ENCODE results near the gene TFRC. TPM values are rescaled to one million over a fixed set of nuclear protein-coding genes. Genes with fewer than 3 reads are reported as not detected.

Gene TFRC
- total and polyA plus RNA-seq, 4 donors: 19.1 to 1,250 (median 73.3) TPM

- WGBS: 95% methylated on average over 6 of the region's 6 CpGs
- no peak for DNase-seq (ENCODE audit: low spot score)
- TF ChIP-seq RAD21 (IDR thresholded peaks at IDR 0.05): no peak
- Histone ChIP-seq H3K27me3 (ENCODE audit: control insufficient read depth in 4 of 4, insufficient read depth in 4 of 4, low read length in 3 of 4) (no peaks in the 10 kb centered on the region), H3K27ac (ENCODE audit: low read depth in 1 of 2, low read length in 2 of 2) (no peak overlapping the region), H3K4me1 (ENCODE audit: control insufficient read depth in 4 of 4, insufficient read depth in 4 of 4, low read length in 3 of 4) (peaks cover 0 to 9% (median 7%) of the 10 kb centered on the region in 4 donors), H3K4me3 (ENCODE audit: low read depth in 1 of 3, low read length in 3 of 3) (no peak overlapping the region), H3K36me3 (ENCODE audit: control insufficient read depth in 4 of 4, insufficient read depth in 3 of 4, low read depth in 1 of 4, low read length in 3 of 4) (peaks cover 19 to 73% (median 62%) of the 10 kb centered on the region in 4 donors), H3K9me3 (ENCODE audit: control insufficient read depth in 4 of 4, low read length in 3 of 4) (no peaks in the 10 kb centered on the region), H3K9ac (ENCODE audit: low read depth in 1 of 2, low read length in 2 of 2) (no peak overlapping the region)
Measured at GRCh38 chr3:196051282-196052076, 30.4 kb downstream of the TFRC start.

- 92% methylated on average over 3 of the region's 3 CpGs for WGBS
- H3K9me3 ChIP-seq (ENCODE audit: control insufficient read depth in 4 of 4, low read length in 3 of 4): no peaks in the 10 kb centered on the region
- H3K4me3 ChIP-seq (ENCODE audit: low read depth in 1 of 3, low read length in 3 of 3): no peak overlapping the region
- no peak overlapping the region for H3K27ac ChIP-seq (ENCODE audit: low read depth in 1 of 2, low read length in 2 of 2)
- H3K27me3 ChIP-seq (ENCODE audit: control insufficient read depth in 4 of 4, insufficient read depth in 4 of 4, low read length in 3 of 4): no peaks in the 10 kb centered on the region
- no peak for TF ChIP-seq GABPA (IDR thresholded peaks at IDR 0.05 in 1 of 2, conservative IDR thresholded peaks at IDR 0.05 in 1 of 2)
- TF ChIP-seq TAF1 (conservative IDR thresholded peaks at IDR 0.05): no peak
- H3K9ac ChIP-seq (ENCODE audit: low read depth in 1 of 2, low read length in 2 of 2): no peak overlapping the region
- DNase-seq (ENCODE audit: low spot score): no peak
- H3K36me3 ChIP-seq (ENCODE audit: control insufficient read depth in 4 of 4, insufficient read depth in 3 of 4, low read depth in 1 of 4, low read length in 3 of 4): peaks cover 19 to 69% (median 58%) of the 10 kb centered on the region in 4 donors
- H3K4me1 ChIP-seq (ENCODE audit: control insufficient read depth in 4 of 4, insufficient read depth in 4 of 4, low read length in 3 of 4): peaks cover 0 to 13% (median 9%) of the 10 kb centered on the region in 4 donors
Measured at GRCh38 chr3:196050597-196050996, 31.3 kb downstream of the TFRC start.

- TF ChIP-seq HNF4G (IDR thresholded peaks at IDR 0.05) (no peak), GABPA (IDR thresholded peaks at IDR 0.05 in 1 of 2, conservative IDR thresholded peaks at IDR 0.05 in 1 of 2) (no peak), HNF4A (conservative IDR thresholded peaks at IDR 0.05) (no peak), CTCF (IDR thresholded peaks at IDR 0.05; ENCODE audit: low read depth, low read length, missing input control) (no peak)
- Histone ChIP-seq H3K4me1 (ENCODE audit: control insufficient read depth in 4 of 4, insufficient read depth in 4 of 4, low read length in 3 of 4) (peaks cover 0 to 13% (median 9%) of the 10 kb centered on the region in 4 donors), H3K27ac (ENCODE audit: low read depth in 1 of 2, low read length in 2 of 2) (no peak overlapping the region), H3K4me3 (ENCODE audit: low read depth in 1 of 3, low read length in 3 of 3) (no peak overlapping the region), H3K9ac (ENCODE audit: low read depth in 1 of 2, low read length in 2 of 2) (no peak overlapping the region), H3K9me3 (ENCODE audit: control insufficient read depth in 4 of 4, low read length in 3 of 4) (no peaks in the 10 kb centered on the region), H3K36me3 (ENCODE audit: control insufficient read depth in 4 of 4, insufficient read depth in 3 of 4, low read depth in 1 of 4, low read length in 3 of 4) (peaks cover 19 to 60% (median 49%) of the 10 kb centered on the region in 4 donors), H3K27me3 (ENCODE audit: control insufficient read depth in 4 of 4, insufficient read depth in 4 of 4, low read length in 3 of 4) (no peaks in the 10 kb centered on the region)
- WGBS: 90% methylated on average over 11 of the region's 11 CpGs
- no peak for DNase-seq (ENCODE audit: low spot score)
Measured at GRCh38 chr3:196049653-196050052, 32.2 kb downstream of the TFRC start.

- DNase-seq (ENCODE audit: low spot score): no peak
- Histone ChIP-seq H3K4me3 (ENCODE audit: low read depth in 1 of 3, low read length in 3 of 3) (no peak overlapping the region), H3K27ac (ENCODE audit: low read depth in 1 of 2, low read length in 2 of 2) (no peak overlapping the region), H3K9me3 (ENCODE audit: control insufficient read depth in 4 of 4, low read length in 3 of 4) (no peaks in the 10 kb centered on the region), H3K36me3 (ENCODE audit: control insufficient read depth in 4 of 4, insufficient read depth in 3 of 4, low read depth in 1 of 4, low read length in 3 of 4) (peaks cover 18 to 56% (median 47%) of the 10 kb centered on the region in 4 donors), H3K27me3 (ENCODE audit: control insufficient read depth in 4 of 4, insufficient read depth in 4 of 4, low read length in 3 of 4) (no peaks in the 10 kb centered on the region), H3K4me1 (ENCODE audit: control insufficient read depth in 4 of 4, insufficient read depth in 4 of 4, low read length in 3 of 4) (peaks cover 0 to 13% (median 9%) of the 10 kb centered on the region in 4 donors), H3K9ac (ENCODE audit: low read depth in 1 of 2, low read length in 2 of 2) (no peak overlapping the region)
- WGBS: 94% methylated on average over 9 of the region's 9 CpGs
- TF ChIP-seq HNF4A (conservative IDR thresholded peaks at IDR 0.05): no peak
- TF ChIP-seq FOXA2 (IDR thresholded peaks at IDR 0.05): no peak
- TF ChIP-seq GABPA (IDR thresholded peaks at IDR 0.05 in 1 of 2, conservative IDR thresholded peaks at IDR 0.05 in 1 of 2): no peak
- no peak for TF ChIP-seq EGR1 (IDR thresholded peaks at IDR 0.05; ENCODE audit: low read depth in 2 of 2)
- no peak for TF ChIP-seq TAF1 (conservative IDR thresholded peaks at IDR 0.05)
- no peak for TF ChIP-seq RXRA (IDR thresholded peaks at IDR 0.05)
- TF ChIP-seq NR2F2 (IDR thresholded peaks at IDR 0.05): no peak
- TF ChIP-seq REST (IDR thresholded peaks at IDR 0.05): no peak
- TF ChIP-seq YY1 (IDR thresholded peaks at IDR 0.05): no peak
- TF ChIP-seq ATF3 (IDR thresholded peaks at IDR 0.05): no peak
- no peak for TF ChIP-seq JUND (IDR thresholded peaks at IDR 0.05)
- TF ChIP-seq FOXA1 (IDR thresholded peaks at IDR 0.05): no peak
Measured at GRCh38 chr3:196048922-196049598, 32.8 kb downstream of the TFRC start.

Measured in liver (tissue), 9 donors.